HG02759 (cell line): ENCODE data around the gene DENND1A.

Experiments used
- ATAC-seq: cut with Tn5 transposase; IDR thresholded peaks from one replicate; pipeline ENCODE4 v1.9.1; 2021; ENCODE audit warnings: mild to moderate bottlenecking, moderate library complexity; ENCODE audit not compliant: unreplicated experiment

Gene DENND1A

DNA sequence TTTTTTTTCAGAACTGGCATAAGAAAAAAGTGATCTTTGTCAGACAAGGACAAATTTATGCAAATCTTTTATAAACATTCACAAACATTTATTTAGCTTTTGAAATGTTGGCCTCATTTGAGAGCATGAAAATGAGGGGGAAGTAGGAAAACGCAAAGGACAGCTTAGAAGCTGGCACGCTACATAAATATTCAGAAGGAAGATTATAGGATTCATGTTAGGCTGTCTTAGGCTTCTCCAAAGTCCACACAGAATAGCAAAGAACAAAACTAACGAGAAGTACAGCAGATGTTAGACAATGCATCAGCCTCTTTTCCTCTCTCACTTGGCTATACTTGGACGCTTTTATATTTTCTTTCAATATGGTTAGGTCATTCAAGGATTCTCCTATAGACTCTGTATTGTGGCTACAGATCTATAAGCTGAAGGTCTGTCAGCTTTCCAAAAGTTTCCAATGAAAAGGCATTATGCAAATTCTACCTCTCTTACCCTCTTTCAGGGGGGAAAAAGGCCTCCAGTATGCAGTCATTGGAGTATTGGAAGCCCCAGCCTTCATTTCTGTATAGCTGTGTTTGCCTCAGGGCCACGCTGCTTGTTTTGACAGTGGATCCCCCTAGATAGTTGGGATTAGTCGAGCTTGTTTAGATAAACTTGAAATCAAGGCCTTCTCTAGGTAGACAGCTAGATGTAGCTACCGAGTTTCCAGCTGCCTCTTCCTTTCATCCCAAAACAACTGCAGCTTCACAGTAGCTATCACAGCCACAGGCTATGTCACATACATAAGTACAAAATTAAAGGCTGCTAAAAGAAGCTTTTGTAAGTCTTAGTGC is 153.0 kb downstream of the DENND1A start:
- no peak for ATAC-seq

DNA sequence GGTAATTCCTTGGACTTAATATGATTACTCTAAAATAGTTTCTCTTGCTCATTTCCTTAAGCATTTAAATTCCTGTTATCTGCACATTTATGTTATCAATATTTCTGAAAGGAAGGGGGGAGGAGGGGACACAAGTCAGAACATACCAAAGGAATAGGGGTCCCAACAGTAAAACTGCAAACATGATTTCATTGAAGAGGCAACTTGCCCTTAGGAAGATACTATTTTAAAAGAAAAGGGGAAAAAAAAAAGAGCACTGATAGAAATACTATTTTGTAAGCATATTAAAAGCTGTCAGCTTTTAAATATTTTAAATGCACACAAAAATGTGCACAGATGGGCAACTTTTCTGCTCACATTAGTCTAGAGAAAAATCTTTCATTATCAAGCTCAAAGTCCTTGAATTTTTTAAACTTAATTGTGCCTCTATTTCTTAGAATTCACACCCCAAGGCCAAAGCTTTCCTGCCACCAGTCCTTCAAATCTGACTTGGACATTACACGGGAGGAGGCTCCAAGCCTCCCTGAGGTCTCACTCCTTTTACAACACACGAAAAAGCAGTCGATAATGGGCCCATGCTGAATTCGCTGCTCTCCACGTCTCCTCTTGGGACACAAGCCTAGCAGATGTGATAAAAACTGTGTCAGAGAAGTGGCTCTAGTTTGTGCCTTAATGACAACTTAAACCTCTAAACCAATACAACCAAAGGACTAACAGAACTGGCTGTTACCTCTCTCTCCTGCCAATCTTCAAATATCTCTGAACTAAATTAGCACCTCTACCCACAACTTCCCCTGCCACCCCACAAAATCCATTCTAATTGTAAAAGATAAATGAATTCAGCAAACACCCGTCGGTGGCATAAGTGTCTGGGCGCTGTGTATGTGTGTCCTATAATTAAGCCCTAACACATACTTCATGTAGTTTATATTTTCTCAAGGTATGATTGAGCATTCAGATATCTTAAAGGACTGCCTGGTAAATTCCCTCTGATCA is 154.3 kb downstream of the DENND1A start:
- no peak for ATAC-seq

DNA sequence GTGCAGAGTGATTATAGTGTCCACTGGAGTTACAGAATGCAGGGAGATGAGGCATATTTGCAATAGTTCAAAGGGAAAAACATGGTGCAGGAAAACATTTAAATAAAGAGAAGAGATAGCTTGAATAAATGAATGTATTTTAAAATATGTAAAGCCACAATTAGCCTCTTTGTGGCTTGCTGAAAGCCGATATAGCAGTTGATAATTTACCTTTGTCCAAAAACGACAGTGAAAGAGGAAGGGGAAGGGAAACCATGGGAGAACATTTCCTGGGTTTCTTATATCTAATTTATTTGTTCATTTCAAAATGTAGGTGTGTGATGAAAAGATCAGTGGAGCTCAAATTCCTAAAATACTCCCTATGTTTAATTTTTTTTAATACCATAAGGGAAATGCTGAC is 156.1 kb downstream of the DENND1A start:
- no peak for ATAC-seq

- ATAC-seq, result no peak
Measured at GRCh38 chr9:123772967-123773366, 157.0 kb downstream of the DENND1A start.

DNA sequence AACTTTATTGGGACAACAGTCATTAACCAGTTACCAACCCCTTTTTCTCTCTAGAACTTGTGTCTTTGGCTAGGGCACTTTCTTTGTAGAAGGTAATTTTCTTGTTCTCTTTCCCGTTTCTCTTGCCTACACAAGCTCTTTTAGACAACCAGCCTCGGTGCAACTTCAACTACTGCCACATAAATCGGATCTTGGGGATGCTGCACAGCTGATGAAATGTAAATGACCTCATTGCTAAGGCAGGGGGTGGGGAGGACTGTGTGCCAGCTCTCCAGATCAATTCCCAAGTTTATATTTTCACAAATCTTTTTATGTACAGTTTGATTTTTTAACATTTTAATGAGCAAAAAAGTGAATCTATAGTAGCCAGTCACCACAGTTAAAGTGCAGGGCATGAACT is 157.6 kb downstream of the DENND1A start:
- ATAC-seq, result no peak

GRCh38 chr9:123771690-123772089 is 158.2 kb downstream of the DENND1A start:
- ATAC-seq, result no peak

DNA sequence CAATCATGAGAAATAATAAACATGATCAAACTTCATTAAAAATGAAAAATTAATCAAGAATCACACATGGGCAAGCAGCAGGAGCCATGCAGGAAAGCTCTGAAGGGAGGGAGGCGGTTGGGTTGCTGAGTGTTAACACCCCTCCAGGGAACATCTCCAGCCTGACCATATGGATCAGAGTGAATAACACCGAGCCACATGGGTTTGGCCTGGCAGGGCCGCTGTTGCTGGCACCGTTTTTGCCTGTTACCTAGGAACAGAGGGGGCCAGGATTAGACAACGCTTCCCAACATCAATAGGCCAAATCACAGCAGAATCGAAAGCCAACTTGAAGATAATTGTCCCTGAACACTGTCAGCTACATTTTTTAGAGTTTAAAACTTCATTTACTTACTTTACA is 160.2 kb downstream of the DENND1A start:
- no peak for ATAC-seq

GRCh38 chr9:123763910-123764588 is 165.9 kb downstream of the DENND1A start:
- no peak for ATAC-seq

DNA sequence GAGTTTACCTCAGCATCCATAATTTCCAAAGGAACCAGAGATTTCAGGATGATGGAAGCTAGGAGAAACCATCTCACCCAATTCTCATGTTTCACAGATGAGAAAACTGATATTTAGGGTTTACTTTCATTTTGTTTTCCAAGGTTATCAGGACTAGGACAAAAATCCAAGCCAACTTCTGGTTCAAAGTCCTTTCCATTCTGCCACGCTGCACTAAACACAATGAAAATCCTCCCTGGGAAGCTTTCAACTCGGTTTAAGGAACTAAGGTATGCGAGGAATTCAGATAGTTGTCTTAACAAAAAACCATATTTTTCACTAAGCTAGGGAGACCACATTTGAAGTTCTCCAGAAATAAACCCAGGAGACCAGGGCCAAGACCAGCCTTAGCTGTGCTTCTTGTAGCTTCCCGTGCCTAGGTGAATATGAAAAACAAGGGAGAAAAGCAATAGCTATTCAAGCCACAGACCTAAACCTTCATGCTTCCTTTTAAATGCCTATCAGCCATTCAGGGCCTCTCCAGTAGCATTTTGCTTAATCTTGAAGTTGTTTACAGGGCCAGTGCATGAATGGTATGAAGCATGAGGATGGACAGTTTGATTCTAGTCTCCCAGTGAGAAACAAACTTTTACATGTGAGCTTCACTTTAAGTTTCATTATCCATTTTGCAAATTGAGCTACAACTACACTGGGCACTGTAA is 167.9 kb downstream of the DENND1A start:
- ATAC-seq, result no peak

DNA sequence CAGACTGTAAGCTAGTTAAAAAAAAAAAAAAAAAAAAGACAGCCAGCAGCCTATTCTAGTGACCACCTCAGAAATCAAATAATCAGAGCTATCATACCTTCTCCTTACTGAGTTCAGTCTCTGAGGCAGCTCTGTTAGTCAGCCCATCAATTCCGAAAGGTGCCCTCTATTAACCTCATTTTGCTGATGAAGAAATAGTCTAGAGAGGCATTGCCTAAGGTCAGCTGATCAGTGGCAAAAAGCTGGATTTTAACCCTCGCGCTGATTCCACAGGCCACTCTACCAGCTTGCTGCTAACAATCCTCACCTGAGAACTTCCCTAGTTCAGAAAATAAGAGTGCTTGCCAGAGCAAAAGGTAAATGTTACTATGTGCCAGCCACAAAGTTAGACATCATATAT is 172.0 kb downstream of the DENND1A start:
- no peak for ATAC-seq

DNA sequence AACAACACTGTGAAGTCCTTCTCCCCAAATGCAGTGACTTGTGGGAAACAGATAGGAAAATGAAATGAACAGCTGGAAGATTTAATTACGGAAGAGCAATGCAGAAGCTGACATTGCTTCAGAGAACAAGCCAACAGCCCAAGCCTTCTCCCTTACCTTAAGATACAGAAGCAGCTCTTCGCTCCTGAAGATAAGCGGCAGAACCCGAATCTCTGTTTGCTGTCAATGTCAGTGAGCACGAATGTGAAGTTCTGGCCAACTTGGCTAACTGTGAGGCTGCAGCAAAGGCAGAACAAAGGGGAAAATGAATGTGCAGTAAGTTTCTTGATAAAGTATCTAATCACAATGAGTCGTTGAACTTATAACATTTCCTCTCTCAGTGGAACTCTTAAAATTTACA is 172.4 kb downstream of the DENND1A start:
- no peak for ATAC-seq

DNA sequence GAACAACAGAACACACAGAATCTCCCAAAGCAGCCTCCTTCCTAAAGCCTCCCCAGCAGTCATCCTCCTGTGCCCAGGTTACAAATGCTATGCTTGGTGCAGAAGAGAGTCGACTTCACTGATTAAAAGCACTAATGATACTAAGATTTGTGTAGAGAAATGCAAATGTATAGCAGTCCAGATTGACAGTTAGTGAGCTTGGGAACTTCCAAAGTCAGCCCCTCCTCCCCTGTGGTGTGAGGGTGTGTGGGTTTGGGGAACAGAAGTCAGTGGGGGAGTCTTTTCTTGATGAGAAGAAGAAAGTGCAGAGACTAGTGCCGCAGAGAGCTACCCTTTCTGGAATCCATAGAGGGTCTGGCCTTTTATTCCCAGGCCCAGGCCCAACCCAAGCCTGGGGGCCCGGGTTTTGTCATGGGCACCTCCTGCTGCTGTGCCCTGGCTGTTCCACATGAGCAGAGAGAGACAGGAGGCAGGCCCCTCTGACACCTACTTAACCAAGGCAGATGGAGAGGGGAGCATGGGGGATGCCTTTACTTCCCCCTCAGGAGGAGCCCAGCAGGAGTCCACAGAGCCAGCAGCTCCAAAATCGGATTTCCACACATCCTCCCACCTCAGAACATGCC is 173.3 kb downstream of the DENND1A start:
- no peak for ATAC-seq

GRCh38 chr9:123753669-123754258 is 176.2 kb downstream of the DENND1A start:
- ATAC-seq, result no peak

GRCh38 chr9:123753016-123753415 is 176.9 kb downstream of the DENND1A start:
- ATAC-seq, result no peak

DNA sequence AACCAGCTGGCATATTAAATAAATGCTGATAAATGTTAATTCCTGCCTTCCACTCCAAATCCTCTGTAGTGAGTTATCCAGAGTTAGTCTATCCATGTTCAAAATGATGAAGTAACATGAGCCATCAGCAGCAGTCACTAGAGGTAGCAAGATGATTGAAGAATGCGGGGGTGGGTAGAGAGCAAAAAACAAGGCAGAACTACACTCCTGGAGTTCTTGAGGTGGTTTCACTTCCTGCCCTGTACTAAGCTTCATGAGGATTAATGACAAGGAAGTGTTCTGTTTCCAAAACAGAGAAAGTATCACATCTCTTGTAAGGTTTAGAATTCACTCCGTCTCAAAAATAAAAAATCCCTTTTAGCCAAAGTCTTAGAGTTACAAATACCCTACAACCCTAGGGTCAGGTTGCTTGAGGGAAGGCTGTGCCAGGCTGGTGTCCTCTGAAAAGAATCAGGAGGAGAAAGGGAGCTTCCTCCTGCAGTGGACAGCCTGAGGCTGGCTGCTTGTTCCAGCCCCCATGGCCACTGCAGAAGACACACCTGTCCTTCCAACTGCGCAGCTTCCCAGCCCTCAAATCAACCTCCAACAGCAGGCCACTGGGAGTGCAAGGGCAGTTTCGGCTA is 180.2 kb downstream of the DENND1A start:
- peak; percentile 67 for ATAC-seq

- no peak for ATAC-seq
Measured at GRCh38 chr9:123746765-123747164, 183.2 kb downstream of the DENND1A start.

DNA sequence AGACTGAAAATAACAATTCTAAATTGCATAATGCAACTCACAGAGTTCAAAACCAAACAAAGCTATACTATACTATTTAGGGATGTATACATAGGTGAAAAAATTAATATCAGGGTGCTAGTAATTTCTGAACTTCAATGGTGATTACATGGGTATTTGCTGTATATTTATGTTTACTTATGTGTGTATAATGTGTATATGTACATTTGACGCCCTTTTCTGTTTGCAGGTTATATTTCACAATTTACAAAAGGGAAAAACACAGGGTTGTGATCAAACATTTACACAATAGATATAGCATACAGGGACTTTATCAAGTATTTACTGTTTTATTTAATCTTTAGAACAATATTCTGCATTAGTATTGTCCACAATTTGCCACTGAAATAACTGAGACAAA is 184.0 kb downstream of the DENND1A start:
- no peak for ATAC-seq

GRCh38 chr9:123745451-123745850 is 184.5 kb downstream of the DENND1A start:
- ATAC-seq, result no peak

GRCh38 chr9:123743737-123744136 is 186.2 kb downstream of the DENND1A start:
- no peak for ATAC-seq
